ENCODE measurements around the gene HAUS7.

Gene HAUS7

GRCh38 chrX:153430796-153431195, 39.6 kb downstream of the HAUS7 start:
- H3K9me3 ChIP-seq (ENCODE audit: severe bottlenecking), result peaks cover 13% of the 10 kb centered on the region

DNA sequence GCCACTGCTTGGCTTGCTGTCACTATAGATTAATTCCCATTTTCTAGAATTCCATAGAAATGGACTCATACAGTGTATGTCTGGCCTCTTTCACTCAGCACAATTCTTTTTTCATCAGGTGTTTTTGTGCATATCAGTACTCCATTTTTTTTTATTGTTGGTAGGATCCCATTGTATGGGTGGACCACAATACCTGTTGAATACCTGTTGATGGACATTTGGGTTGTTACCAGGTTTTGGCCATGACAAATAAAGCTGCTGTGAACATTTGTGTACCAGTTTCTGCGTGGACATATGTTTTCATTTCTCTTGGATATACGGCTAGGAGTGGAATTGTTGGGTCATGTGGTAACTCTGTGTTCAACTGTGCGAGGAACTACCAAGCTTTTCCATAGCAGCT, 44.2 kb downstream of the HAUS7 start:
- no peak for DNase-seq
- H3K9me3 ChIP-seq (ENCODE audit: severe bottlenecking), result peaks cover 10% of the 10 kb centered on the region

More at GRCh38 chrX:153430796-153431195, 39.6 kb downstream of the HAUS7 start:
- TF ChIP-seq, protein P1, sequence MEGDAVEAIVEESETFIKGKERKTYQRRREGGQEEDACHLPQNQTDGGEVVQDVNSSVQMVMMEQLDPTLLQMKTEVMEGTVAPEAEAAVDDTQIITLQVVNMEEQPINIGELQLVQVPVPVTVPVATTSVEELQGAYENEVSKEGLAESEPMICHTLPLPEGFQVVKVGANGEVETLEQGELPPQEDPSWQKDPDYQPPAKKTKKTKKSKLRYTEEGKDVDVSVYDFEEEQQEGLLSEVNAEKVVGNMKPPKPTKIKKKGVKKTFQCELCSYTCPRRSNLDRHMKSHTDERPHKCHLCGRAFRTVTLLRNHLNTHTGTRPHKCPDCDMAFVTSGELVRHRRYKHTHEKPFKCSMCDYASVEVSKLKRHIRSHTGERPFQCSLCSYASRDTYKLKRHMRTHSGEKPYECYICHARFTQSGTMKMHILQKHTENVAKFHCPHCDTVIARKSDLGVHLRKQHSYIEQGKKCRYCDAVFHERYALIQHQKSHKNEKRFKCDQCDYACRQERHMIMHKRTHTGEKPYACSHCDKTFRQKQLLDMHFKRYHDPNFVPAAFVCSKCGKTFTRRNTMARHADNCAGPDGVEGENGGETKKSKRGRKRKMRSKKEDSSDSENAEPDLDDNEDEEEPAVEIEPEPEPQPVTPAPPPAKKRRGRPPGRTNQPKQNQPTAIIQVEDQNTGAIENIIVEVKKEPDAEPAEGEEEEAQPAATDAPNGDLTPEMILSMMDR (IDR thresholded peaks at IDR 0.05; ENCODE audit: low read depth, low read length), result no peak
- Histone ChIP-seq H3K4me3 (ENCODE audit: low read depth, low read length) (no peak overlapping the region), H3K27me3 (ENCODE audit: insufficient read depth, low read depth, severe bottlenecking) (peaks cover 50% of the 10 kb centered on the region), H3K27ac (no peak overlapping the region), H3K36me3 (no peaks in the 10 kb centered on the region)
- no peak for DNase-seq

GRCh38 chrX:153423652-153424051, 46.7 kb downstream of the HAUS7 start:
- TF ChIP-seq, protein P1 (IDR thresholded peaks at IDR 0.05; ENCODE audit: low read depth, low read length), result no peak
- Histone ChIP-seq H3K27ac (no peak overlapping the region), H3K4me3 (ENCODE audit: low read depth, low read length) (no peak overlapping the region), H3K36me3 (no peaks in the 10 kb centered on the region), H3K9me3 (ENCODE audit: severe bottlenecking) (no peaks in the 10 kb centered on the region), H3K27me3 (ENCODE audit: insufficient read depth, low read depth, severe bottlenecking) (peaks cover 32% of the 10 kb centered on the region)
- no peak for DNase-seq

More for the DNA sequence above, 44.2 kb downstream of the HAUS7 start:
- Histone ChIP-seq H3K27ac (no peak overlapping the region), H3K4me3 (ENCODE audit: low read depth, low read length) (no peak overlapping the region), H3K36me3 (no peaks in the 10 kb centered on the region), H3K27me3 (ENCODE audit: insufficient read depth, low read depth, severe bottlenecking) (peaks cover 36% of the 10 kb centered on the region)
- TF ChIP-seq, protein P1 (IDR thresholded peaks at IDR 0.05; ENCODE audit: low read depth, low read length), result no peak

DNA sequence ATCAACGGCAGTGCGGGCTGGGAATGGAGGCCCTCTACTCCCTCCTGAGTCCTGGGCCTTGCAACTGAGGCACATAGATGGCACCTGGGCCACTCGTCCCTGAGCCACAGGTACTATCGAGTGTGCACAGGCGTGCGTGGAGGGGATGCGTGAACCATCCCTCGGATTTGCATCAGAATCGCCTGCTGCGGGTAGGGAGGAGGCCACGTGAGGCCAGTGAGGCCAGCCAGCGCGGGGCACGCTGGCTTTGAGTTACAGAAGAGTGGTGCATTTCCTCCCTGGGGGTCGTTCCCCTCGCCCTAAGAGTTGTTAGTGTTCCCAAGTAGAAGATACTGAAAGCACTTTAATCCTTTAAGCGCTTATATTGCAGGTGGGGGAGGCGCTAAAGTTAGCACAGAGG, 48.5 kb downstream of the HAUS7 start:
- TF ChIP-seq, protein P1 (IDR thresholded peaks at IDR 0.05; ENCODE audit: low read depth, low read length), result no peak
- H3K9me3 ChIP-seq (ENCODE audit: severe bottlenecking), result no peaks in the 10 kb centered on the region

GRCh38 chrX:153420851-153421599, 49.4 kb downstream of the HAUS7 start:
- DNase-seq, result no peak
- H3K9me3 ChIP-seq (ENCODE audit: severe bottlenecking), result no peaks in the 10 kb centered on the region

More for the DNA sequence above, 48.5 kb downstream of the HAUS7 start:
- no peak overlapping the region for H3K4me3 ChIP-seq (ENCODE audit: low read depth, low read length)
- no peaks in the 10 kb centered on the region for H3K36me3 ChIP-seq
- no peak for DNase-seq
- no peak overlapping the region for H3K27ac ChIP-seq
- H3K27me3 ChIP-seq (ENCODE audit: insufficient read depth, low read depth, severe bottlenecking), result peaks cover 31% of the 10 kb centered on the region

More at GRCh38 chrX:153420851-153421599, 49.4 kb downstream of the HAUS7 start:
- Histone ChIP-seq H3K4me3 (ENCODE audit: low read depth, low read length) (no peak overlapping the region), H3K27me3 (ENCODE audit: insufficient read depth, low read depth, severe bottlenecking) (peaks cover 34% of the 10 kb centered on the region), H3K36me3 (no peaks in the 10 kb centered on the region), H3K27ac (no peak overlapping the region)
- TF ChIP-seq, protein P1 (IDR thresholded peaks at IDR 0.05; ENCODE audit: low read depth, low read length), result no peak
